CD14-positive monocyte (primary cell): Measurements from ENCODE around the gene ASTN2. TPM values are rescaled to one million over a fixed set of nuclear protein-coding genes. Genes with fewer than 3 reads are reported as not detected.

Source experiments
- DNase-seq, 3 donors: peaks; one replicate each; pipeline ENCODE4 v3.0.0-alpha.2; 2011 to 2022
- H2AFZ ChIP-seq: 2 replicates; pipeline ENCODE4 v1.6.0; 2012; ENCODE audit warnings: mild to moderate bottlenecking, low read depth, low read length, inconsistent platforms; ENCODE audit not compliant: insufficient read depth, poor library complexity, severe bottlenecking
- H3K27ac ChIP-seq, 2 donors: 1 replicate in 1 of 2; 2 replicates in 1 of 2; pipeline ENCODE4 v1.5.1; 2012 to 2013; ENCODE audit warnings: low read length in 2 of 2, control low read depth in 1 of 2, inconsistent platforms in 1 of 2, low read depth in 1 of 2, mild to moderate bottlenecking in 1 of 2
- H3K27me3 ChIP-seq, 2 donors: one replicate each; pipeline versions ENCODE4 v1.6.0 to v1.6.1; 2011 to 2013; ENCODE audit warnings: low read length in 2 of 2; ENCODE audit not compliant: control insufficient read depth in 2 of 2, insufficient read depth in 2 of 2
- H3K36me3 ChIP-seq, 2 donors: replicated peaks in 1 of 2; 1 replicate in 1 of 2; 2 replicates in 1 of 2; pipeline versions ENCODE4 v1.5.1 to v1.6.1; 2012 to 2013; ENCODE audit warnings: low read length in 2 of 2, control low read depth in 1 of 2, inconsistent platforms in 1 of 2, mild to moderate bottlenecking in 1 of 2; ENCODE audit not compliant: insufficient read depth in 2 of 2, control insufficient read depth in 1 of 2
- H3K4me1 ChIP-seq, 2 donors: 1 replicate in 1 of 2; 2 replicates in 1 of 2; pipeline versions ENCODE4 v1.5.1 to v1.6.1; 2012 to 2013; ENCODE audit warnings: low read length in 2 of 2, control low read depth in 1 of 2, inconsistent platforms in 1 of 2, mild to moderate bottlenecking in 1 of 2, moderate library complexity in 1 of 2; ENCODE audit not compliant: insufficient read depth in 2 of 2, control insufficient read depth in 1 of 2
- H3K4me2 ChIP-seq: replicated peaks from 2 replicates; pipeline ENCODE3; 2012; ENCODE audit warnings: low read length, moderate library complexity, mild to moderate bottlenecking; ENCODE audit not compliant: poor library complexity, severe bottlenecking; ENCODE audit errors: extremely low read depth
- H3K4me3 ChIP-seq, 3 experiments: fragments of 200-600 bp in 1 of 3; sonication (generic) in 1 of 3; replicated peaks in 1 of 3; 1 replicate in 2 of 3; 2 replicates in 1 of 3; pipeline ENCODE4 v1.5.1; 2011 to 2013; ENCODE audit warnings: low read length in 3 of 3, mild to moderate bottlenecking in 3 of 3, control low read depth in 2 of 3, low read depth in 2 of 3, inconsistent platforms in 1 of 3, moderate library complexity in 1 of 3
- H3K79me2 ChIP-seq: 2 replicates; pipeline ENCODE4 v1.6.0; 2012; ENCODE audit warnings: mild to moderate bottlenecking, control low read depth, inconsistent platforms, low read length, moderate library complexity; ENCODE audit not compliant: insufficient read depth
- H3K9ac ChIP-seq: 2 replicates; pipeline ENCODE4 v1.6.0; 2017; ENCODE audit warnings: low read length, mild to moderate bottlenecking; ENCODE audit not compliant: insufficient read depth, poor library complexity, severe bottlenecking
- H3K9me3 ChIP-seq, 2 donors: replicated peaks in 1 of 2; 1 replicate in 1 of 2; 2 replicates in 1 of 2; pipeline versions ENCODE4 v1.5.1 to v1.6.1; 2012 to 2013; ENCODE audit warnings: low read length in 2 of 2, control low read depth in 1 of 2; ENCODE audit not compliant: control insufficient read depth in 1 of 2, insufficient read depth in 1 of 2
- H4K20me1 ChIP-seq: 2 replicates; pipeline ENCODE4 v1.6.0; 2012; ENCODE audit warnings: mild to moderate bottlenecking, low read length, control low read depth, moderate library complexity; ENCODE audit not compliant: insufficient read depth
- H3K27ac Mint-ChIP-seq, 7 donors: one replicate each; pipeline ENCODE4 v1.8.0; 2020; ENCODE audit warnings: mild to moderate bottlenecking in 7 of 7, mixed read lengths in 7 of 7, moderate library complexity in 6 of 7, inconsistent platforms in 2 of 7
- H3K27me3 Mint-ChIP-seq, 3 donors: one replicate each; pipeline ENCODE4 v1.8.0; 2021 to 2022; ENCODE audit warnings: low read depth in 3 of 3, mild to moderate bottlenecking in 3 of 3, mixed read lengths in 3 of 3, moderate library complexity in 3 of 3, inconsistent platforms in 1 of 3
- H3K36me3 Mint-ChIP-seq, 2 donors: one replicate each; pipeline ENCODE4 v1.8.0; 2020; ENCODE audit warnings: mixed read lengths in 2 of 2, inconsistent platforms in 1 of 2, mild to moderate bottlenecking in 1 of 2
- H3K4me1 Mint-ChIP-seq: one replicate; pipeline ENCODE4 v1.8.0; 2020; ENCODE audit warnings: mild to moderate bottlenecking, mixed read lengths
- H3K4me3 Mint-ChIP-seq, 2 donors: one replicate each; pipeline ENCODE4 v1.8.0; 2020; ENCODE audit warnings: mild to moderate bottlenecking in 2 of 2, mixed read lengths in 2 of 2, moderate library complexity in 1 of 2
- H3K9me3 Mint-ChIP-seq, 7 donors: one replicate each; pipeline ENCODE4 v1.8.0; 2020 to 2022; ENCODE audit warnings: mixed read lengths in 7 of 7, mild to moderate bottlenecking in 6 of 7, moderate library complexity in 6 of 7, inconsistent platforms in 2 of 7
- CTCF ChIP-seq: fragments of 200-600 bp; IDR thresholded peaks from one replicate; pipeline ENCODE4 v1.8.0; 2022; ENCODE audit warnings: antibody characterized with exemption, mild to moderate bottlenecking
- WGBS: methylation state at CpG from one replicate; pipeline ENCODE4 v1.1.5; 2013; ENCODE audit warnings: missing lambda C conversion rate; ENCODE audit not compliant: insufficient coverage; 5-methylcytosine and 5-hydroxymethylcytosine counted together
- intact Hi-C, 2 donors: fragments of 100-400 bp; cut with micrococcal nuclease; formaldehyde crosslinking; loops; one replicate each; pipeline versions ENCODE4 v1.15.0 to v1.15.1; 2023
- polyA plus RNA-seq, 3 donors: library from polyadenylated mRNA; depleted of rRNA in 1 of 3; unstranded in 2 of 3; stranded (reverse) in 1 of 3; fragments of 300-500 nt in 2 of 3; fragments of >200 nt in 1 of 3; fragmentation: Illumina TruSeq in 2 of 3; gene quantifications; 1 replicate in 2 of 3; 2 replicates in 1 of 3; pipeline ENCODE4 v1.2.3, GENCODE V29; 2012 to 2021

The ASTN2 gene
- polyA plus RNA-seq, 3 donors: not detected

GRCh38 chr9:116604251-116604650 lies 810.6 kb downstream of the ASTN2 start:
- H3K9me3 ChIP-seq: no peaks in the 10 kb centered on the region
- H3K79me2 ChIP-seq: no peaks in the 10 kb centered on the region
- H3K36me3 ChIP-seq: no peaks in the 10 kb centered on the region
- Mint-ChIP-seq H3K4me1 (no peaks in the 10 kb centered on the region), H3K4me3 (no peak overlapping the region), H3K9me3 (peaks cover 0 to 3% (median 0%) of the 10 kb centered on the region in 7 donors), H3K27me3 (peaks cover 0 to 3% (median 0%) of the 10 kb centered on the region in 3 donors), H3K36me3 (no peaks in the 10 kb centered on the region), H3K27ac (no peak overlapping the region)
- H4K20me1 ChIP-seq: no peaks in the 10 kb centered on the region
- H3K27me3 ChIP-seq: no peaks in the 10 kb centered on the region
- DNase-seq: no peak
- no peak overlapping the region for H3K9ac ChIP-seq
- TF ChIP-seq CTCF: no peak
- H3K4me1 ChIP-seq: no peaks in the 10 kb centered on the region
- no peak overlapping the region for H3K27ac ChIP-seq
- 94% methylated on average over 2 of the region's 2 CpGs for WGBS
- no peak overlapping the region for H2AFZ ChIP-seq
- H3K4me3 ChIP-seq: no peak overlapping the region
- no peak overlapping the region for H3K4me2 ChIP-seq
- intact Hi-C loops: no loop called here

- no peak for DNase-seq
- Mint-ChIP-seq H3K27me3 (no peaks in the 10 kb centered on the region), H3K9me3 (peaks cover 0 to 1% (median 0%) of the 10 kb centered on the region in 7 donors), H3K36me3 (no peaks in the 10 kb centered on the region), H3K4me3 (no peak overlapping the region), H3K27ac (no peak overlapping the region), H3K4me1 (no peaks in the 10 kb centered on the region)
- intact Hi-C loops: no loop called here
- Histone ChIP-seq H3K4me1 (no peaks in the 10 kb centered on the region), H3K79me2 (no peaks in the 10 kb centered on the region), H3K9me3 (no peaks in the 10 kb centered on the region), H2AFZ (no peak overlapping the region), H3K9ac (no peak overlapping the region), H3K27ac (no peak overlapping the region), H3K36me3 (no peaks in the 10 kb centered on the region), H4K20me1 (no peaks in the 10 kb centered on the region), H3K4me2 (no peak overlapping the region), H3K27me3 (no peaks in the 10 kb centered on the region), H3K4me3 (no peak overlapping the region)
- no peak for TF ChIP-seq CTCF
- no CpG with 5 or more reads among the region's 2 CpGs for WGBS
Observed at GRCh38 chr9:116599342-116599884, 815.4 kb downstream of the ASTN2 start.
